Measurements from ENCODE around the gene HPN.

The HPN gene

DNA sequence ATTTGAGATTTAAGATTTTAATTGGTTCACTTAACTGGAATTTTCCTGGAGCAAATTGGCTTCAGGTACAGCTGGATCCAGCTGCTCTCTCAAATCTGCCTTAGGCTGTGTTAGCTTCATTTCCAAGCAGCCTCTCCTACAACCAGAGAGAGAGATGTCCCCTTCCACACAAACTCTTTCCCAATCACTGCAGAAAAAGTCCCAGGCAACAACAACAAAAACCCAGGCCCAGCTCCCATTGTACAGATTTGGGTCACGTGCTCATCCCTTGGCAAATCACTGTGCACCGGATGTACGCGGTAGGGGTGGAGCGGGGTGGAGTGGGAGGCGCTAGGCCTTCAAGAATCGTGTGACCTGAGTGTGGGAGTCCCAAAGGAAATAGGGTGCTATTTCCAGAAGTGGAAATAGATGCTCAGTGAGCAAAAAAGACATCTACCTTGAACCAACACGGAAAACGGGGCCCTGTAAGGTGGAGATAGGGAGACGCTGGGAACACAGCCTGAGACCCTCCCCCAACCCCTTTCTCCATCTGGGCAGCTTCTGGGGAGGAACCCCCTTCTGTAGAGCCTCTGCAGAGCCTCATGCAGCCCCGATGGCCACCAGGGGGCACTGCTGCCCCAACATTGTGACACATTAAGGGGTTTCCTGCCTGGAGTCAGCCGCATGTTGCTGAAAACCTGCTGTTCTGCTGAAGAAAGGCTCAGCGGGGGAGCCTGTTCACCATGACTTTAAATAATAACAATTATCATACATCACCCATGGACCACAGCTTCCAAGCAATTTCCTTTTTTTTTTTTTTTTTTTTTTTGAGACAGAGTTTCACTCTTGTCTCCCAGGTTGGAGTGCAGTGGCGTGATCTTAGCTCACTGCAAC lies 25.4 kb downstream of the HPN start (continued):
- TF ChIP-seq, protein P1, sequence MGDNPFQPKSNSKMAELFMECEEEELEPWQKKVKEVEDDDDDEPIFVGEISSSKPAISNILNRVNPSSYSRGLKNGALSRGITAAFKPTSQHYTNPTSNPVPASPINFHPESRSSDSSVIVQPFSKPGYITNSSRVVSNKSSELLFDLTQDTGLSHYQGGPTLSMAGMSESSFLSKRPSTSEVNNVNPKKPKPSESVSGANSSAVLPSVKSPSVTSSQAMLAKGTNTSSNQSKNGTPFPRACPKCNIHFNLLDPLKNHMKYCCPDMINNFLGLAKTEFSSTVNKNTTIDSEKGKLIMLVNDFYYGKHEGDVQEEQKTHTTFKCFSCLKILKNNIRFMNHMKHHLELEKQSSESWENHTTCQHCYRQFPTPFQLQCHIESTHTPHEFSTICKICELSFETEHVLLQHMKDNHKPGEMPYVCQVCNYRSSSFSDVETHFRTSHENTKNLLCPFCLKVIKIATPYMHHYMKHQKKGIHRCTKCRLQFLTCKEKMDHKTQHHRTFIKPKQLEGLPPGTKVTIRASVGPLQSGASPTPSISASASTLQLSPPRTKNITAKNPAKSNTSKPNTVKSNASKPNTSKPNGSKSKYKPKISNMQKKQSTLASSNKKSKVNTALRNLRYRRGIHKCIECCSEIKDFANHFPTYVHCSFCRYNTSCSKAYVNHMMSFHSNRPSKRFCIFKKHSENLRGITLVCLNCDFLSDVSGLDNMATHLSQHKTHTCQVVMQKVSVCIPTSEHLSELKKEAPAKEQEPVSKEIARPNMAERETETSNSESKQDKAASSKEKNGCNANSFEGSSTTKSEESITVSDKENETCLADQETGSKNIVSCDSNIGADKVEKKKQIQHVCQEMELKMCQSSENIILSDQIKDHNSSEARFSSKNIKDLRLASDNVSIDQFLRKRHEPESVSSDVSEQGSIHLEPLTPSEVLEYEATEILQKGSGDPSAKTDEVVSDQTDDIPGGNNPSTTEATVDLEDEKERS (tag by site-specific recombination; IDR thresholded peaks at IDR 0.05): peak; percentile 85
- TF ChIP-seq ZNF202 (tag by site-specific recombination; IDR thresholded peaks at IDR 0.05; ENCODE audit: borderline replicate concordance): no peak
- no peak for TF ChIP-seq ZNF311 (tag by site-specific recombination; IDR thresholded peaks at IDR 0.05; ENCODE audit: borderline replicate concordance)
- no peak for TF ChIP-seq ZNF433 (tag by site-specific recombination; IDR thresholded peaks at IDR 0.05; ENCODE audit: low read depth)
- no peak for TF ChIP-seq ZNF292 (tag by site-specific recombination; IDR thresholded peaks at IDR 0.05; ENCODE audit: borderline replicate concordance, low read depth)
- TF ChIP-seq ZNF239 (tag by site-specific recombination; IDR thresholded peaks at IDR 0.05): no peak
- TF ChIP-seq, protein P2, sequence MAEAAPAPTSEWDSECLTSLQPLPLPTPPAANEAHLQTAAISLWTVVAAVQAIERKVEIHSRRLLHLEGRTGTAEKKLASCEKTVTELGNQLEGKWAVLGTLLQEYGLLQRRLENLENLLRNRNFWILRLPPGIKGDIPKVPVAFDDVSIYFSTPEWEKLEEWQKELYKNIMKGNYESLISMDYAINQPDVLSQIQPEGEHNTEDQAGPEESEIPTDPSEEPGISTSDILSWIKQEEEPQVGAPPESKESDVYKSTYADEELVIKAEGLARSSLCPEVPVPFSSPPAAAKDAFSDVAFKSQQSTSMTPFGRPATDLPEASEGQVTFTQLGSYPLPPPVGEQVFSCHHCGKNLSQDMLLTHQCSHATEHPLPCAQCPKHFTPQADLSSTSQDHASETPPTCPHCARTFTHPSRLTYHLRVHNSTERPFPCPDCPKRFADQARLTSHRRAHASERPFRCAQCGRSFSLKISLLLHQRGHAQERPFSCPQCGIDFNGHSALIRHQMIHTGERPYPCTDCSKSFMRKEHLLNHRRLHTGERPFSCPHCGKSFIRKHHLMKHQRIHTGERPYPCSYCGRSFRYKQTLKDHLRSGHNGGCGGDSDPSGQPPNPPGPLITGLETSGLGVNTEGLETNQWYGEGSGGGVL (tag by site-specific recombination; IDR thresholded peaks at IDR 0.05): no peak
- TF ChIP-seq, protein P3, sequence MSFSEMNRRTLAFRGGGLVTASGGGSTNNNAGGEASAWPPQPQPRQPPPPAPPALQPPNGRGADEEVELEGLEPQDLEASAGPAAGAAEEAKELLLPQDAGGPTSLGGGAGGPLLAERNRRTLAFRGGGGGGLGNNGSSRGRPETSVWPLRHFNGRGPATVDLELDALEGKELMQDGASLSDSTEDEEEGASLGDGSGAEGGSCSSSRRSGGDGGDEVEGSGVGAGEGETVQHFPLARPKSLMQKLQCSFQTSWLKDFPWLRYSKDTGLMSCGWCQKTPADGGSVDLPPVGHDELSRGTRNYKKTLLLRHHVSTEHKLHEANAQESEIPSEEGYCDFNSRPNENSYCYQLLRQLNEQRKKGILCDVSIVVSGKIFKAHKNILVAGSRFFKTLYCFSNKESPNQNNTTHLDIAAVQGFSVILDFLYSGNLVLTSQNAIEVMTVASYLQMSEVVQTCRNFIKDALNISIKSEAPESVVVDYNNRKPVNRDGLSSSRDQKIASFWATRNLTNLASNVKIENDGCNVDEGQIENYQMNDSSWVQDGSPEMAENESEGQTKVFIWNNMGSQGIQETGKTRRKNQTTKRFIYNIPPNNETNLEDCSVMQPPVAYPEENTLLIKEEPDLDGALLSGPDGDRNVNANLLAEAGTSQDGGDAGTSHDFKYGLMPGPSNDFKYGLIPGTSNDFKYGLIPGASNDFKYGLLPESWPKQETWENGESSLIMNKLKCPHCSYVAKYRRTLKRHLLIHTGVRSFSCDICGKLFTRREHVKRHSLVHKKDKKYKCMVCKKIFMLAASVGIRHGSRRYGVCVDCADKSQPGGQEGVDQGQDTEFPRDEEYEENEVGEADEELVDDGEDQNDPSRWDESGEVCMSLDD (tag by site-specific recombination; IDR thresholded peaks at IDR 0.05): peak; percentile 87
- no peak; the same call in 1 of the 2 replicates for TF ChIP-seq ZBTB48 (tag by site-specific recombination; IDR thresholded peaks at IDR 0.05)
- TF ChIP-seq ZNF571 (tag by site-specific recombination; IDR thresholded peaks at IDR 0.05): no peak
- TF ChIP-seq ZNF354C (tag by site-specific recombination; IDR thresholded peaks at IDR 0.05; ENCODE audit: borderline replicate concordance, low read depth): no peak
- TF ChIP-seq, protein P4, sequence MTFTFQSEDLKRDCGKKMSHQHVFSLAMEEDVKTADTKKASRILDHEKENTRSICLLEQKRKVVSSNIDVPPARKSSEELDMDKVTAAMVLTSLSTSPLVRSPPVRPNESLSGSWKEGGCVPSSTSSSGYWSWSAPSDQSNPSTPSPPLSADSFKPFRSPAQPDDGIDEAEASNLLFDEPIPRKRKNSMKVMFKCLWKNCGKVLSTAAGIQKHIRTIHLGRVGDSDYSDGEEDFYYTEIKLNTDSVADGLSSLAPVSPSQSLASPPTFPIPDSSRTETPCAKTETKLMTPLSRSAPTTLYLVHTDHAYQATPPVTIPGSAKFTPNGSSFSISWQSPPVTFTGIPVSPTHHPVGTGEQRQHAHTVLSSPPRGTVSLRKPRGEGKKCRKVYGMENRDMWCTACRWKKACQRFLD (tag by site-specific recombination; IDR thresholded peaks at IDR 0.05): no peak
- TF ChIP-seq ZNF777 (tag by site-specific recombination; IDR thresholded peaks at IDR 0.05; ENCODE audit: borderline replicate concordance): no peak

GRCh38 chr19:35068941-35069634 lies 27.6 kb downstream of the HPN start:
- Histone ChIP-seq H3K36me3 (ENCODE audit: control insufficient read depth in 2 of 2, insufficient read depth in 1 of 2, low read length in 2 of 2) (no peaks in the 10 kb centered on the region), H3K27ac (ENCODE audit: extremely low read depth, low read depth, low read length) (0 out of 2 replicates have a peak overlapping the region, but pooled peaks have one; percentile 44), H3K9me3 (ENCODE audit: control insufficient read depth, insufficient read depth, low read depth, low read length) (peaks cover 7% of the 10 kb centered on the region), H3K4me3 (ENCODE audit: low read depth, low read length) (no peak overlapping the region), H3K4me1 (ENCODE audit: control insufficient read depth, insufficient read depth, low read length) (peaks cover 10% of the 10 kb centered on the region)
- TF ChIP-seq MEIS1 (CRISPR knock-in tag; IDR thresholded peaks at IDR 0.05; ENCODE audit: borderline replicate concordance) (no peak), SALL2 (tag by site-specific recombination; IDR thresholded peaks at IDR 0.05; ENCODE audit: borderline replicate concordance) (no peak), ZNF837 (tag by site-specific recombination; IDR thresholded peaks at IDR 0.05) (no peak), HOXA7 (CRISPR knock-in tag; IDR thresholded peaks at IDR 0.05; ENCODE audit: borderline replicate concordance) (no peak), ZNF311 (tag by site-specific recombination; IDR thresholded peaks at IDR 0.05; ENCODE audit: borderline replicate concordance) (no peak), ZNF670 (tag by site-specific recombination; IDR thresholded peaks at IDR 0.05; ENCODE audit: low read depth) (no peak), ZNF555 (tag by site-specific recombination; conservative IDR thresholded peaks at IDR 0.05) (no peak), ZNF571 (tag by site-specific recombination; IDR thresholded peaks at IDR 0.05) (no peak), YY1 (tag by site-specific recombination; IDR thresholded peaks at IDR 0.05) (no peak)
- TF ChIP-seq, protein P5, sequence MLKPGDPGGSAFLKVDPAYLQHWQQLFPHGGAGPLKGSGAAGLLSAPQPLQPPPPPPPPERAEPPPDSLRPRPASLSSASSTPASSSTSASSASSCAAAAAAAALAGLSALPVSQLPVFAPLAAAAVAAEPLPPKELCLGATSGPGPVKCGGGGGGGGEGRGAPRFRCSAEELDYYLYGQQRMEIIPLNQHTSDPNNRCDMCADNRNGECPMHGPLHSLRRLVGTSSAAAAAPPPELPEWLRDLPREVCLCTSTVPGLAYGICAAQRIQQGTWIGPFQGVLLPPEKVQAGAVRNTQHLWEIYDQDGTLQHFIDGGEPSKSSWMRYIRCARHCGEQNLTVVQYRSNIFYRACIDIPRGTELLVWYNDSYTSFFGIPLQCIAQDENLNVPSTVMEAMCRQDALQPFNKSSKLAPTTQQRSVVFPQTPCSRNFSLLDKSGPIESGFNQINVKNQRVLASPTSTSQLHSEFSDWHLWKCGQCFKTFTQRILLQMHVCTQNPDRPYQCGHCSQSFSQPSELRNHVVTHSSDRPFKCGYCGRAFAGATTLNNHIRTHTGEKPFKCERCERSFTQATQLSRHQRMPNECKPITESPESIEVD (tag by site-specific recombination; IDR thresholded peaks at IDR 0.05): no peak
- POLR2A ChIA-PET: interaction anchor here (1.7 kb wide), 1 partner anchor 72 kb away, joined by 6 read pairs; no protein-coding TSS in a partner anchor
- CTCF ChIA-PET: interaction anchor here (0.6 to 5.1 kb wide), 22 partner anchors 10 to 719 kb away, joined by 3 to 108 read pairs (median 14); partner anchors contain the start of genes FXYD1, FXYD7 and LGI4
